ENCODE data around the gene PLXNB2.

Gene PLXNB2

GRCh38 chr22:50307890-50308596 is 597 bp upstream of the PLXNB2 start:
- H3K27ac ChIP-seq: peak overlapping the region; percentile 30
- TF ChIP-seq ZFX (IDR thresholded peaks at IDR 0.05): no peak
- no peak for TF ChIP-seq CTCF (conservative IDR thresholded peaks at IDR 0.05)

- no peak for TF ChIP-seq CTCF (conservative IDR thresholded peaks at IDR 0.05)
- no peak for TF ChIP-seq ZFX (IDR thresholded peaks at IDR 0.05)
- peak overlapping the region; percentile 98 for H3K27ac ChIP-seq
These were observed 1.4 kb downstream of the PLXNB2 start for GRCh38 chr22:50305923-50306566.

- TF ChIP-seq ZFX (IDR thresholded peaks at IDR 0.05): 0 out of 2 replicates have a peak, but pooled peaks have one; percentile 24
- no peak for TF ChIP-seq CTCF (conservative IDR thresholded peaks at IDR 0.05)
- H3K27ac ChIP-seq: peak overlapping the region; percentile 98
These were observed 2.0 kb downstream of the PLXNB2 start for GRCh38 chr22:50305393-50305922.

GRCh38 chr22:50304528-50305392 is 2.7 kb downstream of the PLXNB2 start:
- no peak for TF ChIP-seq ZFX (IDR thresholded peaks at IDR 0.05)
- TF ChIP-seq CTCF (conservative IDR thresholded peaks at IDR 0.05): no peak
- peak overlapping the region; percentile 98 for H3K27ac ChIP-seq

GRCh38 chr22:50303848-50304527 is 3.5 kb downstream of the PLXNB2 start:
- H3K27ac ChIP-seq: peak overlapping the region; percentile 98
- no peak for TF ChIP-seq ZFX (IDR thresholded peaks at IDR 0.05)
- no peak for TF ChIP-seq CTCF (conservative IDR thresholded peaks at IDR 0.05)

- peak overlapping the region; percentile 98 for H3K27ac ChIP-seq
- TF ChIP-seq CTCF (conservative IDR thresholded peaks at IDR 0.05): no peak
- TF ChIP-seq ZFX (IDR thresholded peaks at IDR 0.05): no peak
These were observed 4.0 kb downstream of the PLXNB2 start for GRCh38 chr22:50303515-50303847.
